Measurements from ENCODE around the gene CPE. TPM values are rescaled to one million over a fixed set of nuclear protein-coding genes. Genes with fewer than 3 reads are reported as not detected.
A peak's percentile ranks its signal among the peaks of the same experiment; 100 is the strongest.
"Not testable (repeated sequence)": the region's sequence is repeated elsewhere in the genome, so short reads cannot be mapped to it uniquely, and the experiment has no call there.

The CPE gene
- total RNA-seq, 3 donors from 2014 or later, result 106 to 129 (median 114) TPM

DNA sequence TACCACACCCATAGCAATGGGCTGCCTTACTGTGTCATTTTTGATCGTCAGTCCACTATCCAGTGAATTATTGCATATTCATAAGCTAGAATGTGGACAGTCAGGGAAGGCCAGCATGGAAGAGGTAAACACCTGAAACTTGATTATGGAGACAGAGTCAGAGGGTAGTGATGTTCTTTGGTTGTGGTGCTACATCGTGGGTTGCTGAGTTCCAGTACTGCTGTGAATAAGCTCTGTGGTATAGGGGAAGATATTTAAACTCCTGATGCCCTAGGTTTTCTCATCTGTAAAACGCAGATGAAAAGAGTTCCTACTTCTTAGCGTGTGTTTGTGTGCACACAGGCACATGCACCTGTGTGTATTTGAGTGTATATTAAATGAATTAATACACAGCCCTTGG is 69.9 kb downstream of the CPE start:
- no peaks in the 10 kb centered on the region for H3K9me3 ChIP-seq
- no peaks in the 10 kb centered on the region for H3K27me3 ChIP-seq
- no peak overlapping the region for H3K4me3 ChIP-seq
- TF ChIP-seq POLR2AphosphoS5 (IDR thresholded peaks at IDR 0.05) (no peak), POLR2A (IDR thresholded peaks at IDR 0.05) (no peak)
- TF ChIP-seq, protein P1, sequence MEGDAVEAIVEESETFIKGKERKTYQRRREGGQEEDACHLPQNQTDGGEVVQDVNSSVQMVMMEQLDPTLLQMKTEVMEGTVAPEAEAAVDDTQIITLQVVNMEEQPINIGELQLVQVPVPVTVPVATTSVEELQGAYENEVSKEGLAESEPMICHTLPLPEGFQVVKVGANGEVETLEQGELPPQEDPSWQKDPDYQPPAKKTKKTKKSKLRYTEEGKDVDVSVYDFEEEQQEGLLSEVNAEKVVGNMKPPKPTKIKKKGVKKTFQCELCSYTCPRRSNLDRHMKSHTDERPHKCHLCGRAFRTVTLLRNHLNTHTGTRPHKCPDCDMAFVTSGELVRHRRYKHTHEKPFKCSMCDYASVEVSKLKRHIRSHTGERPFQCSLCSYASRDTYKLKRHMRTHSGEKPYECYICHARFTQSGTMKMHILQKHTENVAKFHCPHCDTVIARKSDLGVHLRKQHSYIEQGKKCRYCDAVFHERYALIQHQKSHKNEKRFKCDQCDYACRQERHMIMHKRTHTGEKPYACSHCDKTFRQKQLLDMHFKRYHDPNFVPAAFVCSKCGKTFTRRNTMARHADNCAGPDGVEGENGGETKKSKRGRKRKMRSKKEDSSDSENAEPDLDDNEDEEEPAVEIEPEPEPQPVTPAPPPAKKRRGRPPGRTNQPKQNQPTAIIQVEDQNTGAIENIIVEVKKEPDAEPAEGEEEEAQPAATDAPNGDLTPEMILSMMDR (IDR thresholded peaks at IDR 0.05), result no peak
- no peaks in the 10 kb centered on the region for H3K4me1 ChIP-seq
- intact Hi-C loops (cut with DNase I; ENCODE audit: low total_unique reads), result no loop called here
- no peaks in the 10 kb centered on the region for H3K36me3 ChIP-seq
- DNase-seq (ENCODE audit: low spot score in 2 of 2), result no peak
- H3K27ac ChIP-seq, result no peak overlapping the region

DNA sequence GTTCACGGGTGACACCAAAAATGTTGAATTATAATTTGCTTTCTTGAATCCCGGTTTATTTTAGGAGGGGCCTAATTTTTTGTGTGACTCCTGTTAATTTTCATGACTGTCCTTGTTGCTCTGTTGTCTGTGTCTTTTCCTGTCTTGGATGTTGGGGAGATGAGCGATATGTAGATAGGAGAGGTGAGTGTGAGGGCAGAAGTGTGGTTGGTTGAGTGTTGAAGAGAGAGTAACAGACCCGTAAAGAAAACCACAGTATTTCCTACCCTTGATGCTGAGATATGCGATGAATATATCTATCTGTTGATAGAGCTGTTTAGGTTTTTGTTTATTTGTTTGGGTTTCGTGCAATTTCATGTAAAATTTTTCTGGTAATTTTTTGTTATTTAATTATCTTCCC is 70.5 kb downstream of the CPE start:
- Histone ChIP-seq H3K4me1 (no peaks in the 10 kb centered on the region), H3K9me3 (no peaks in the 10 kb centered on the region), H3K36me3 (no peaks in the 10 kb centered on the region), H3K4me3 (no peak overlapping the region), H3K27ac (no peak overlapping the region), H3K27me3 (no peaks in the 10 kb centered on the region)
- intact Hi-C loops (cut with DNase I; ENCODE audit: low total_unique reads), result no loop called here
- DNase-seq (ENCODE audit: low spot score in 2 of 2), result no peak
- TF ChIP-seq, protein P1 (IDR thresholded peaks at IDR 0.05), result no peak
- TF ChIP-seq POLR2A (IDR thresholded peaks at IDR 0.05) (no peak), POLR2AphosphoS5 (IDR thresholded peaks at IDR 0.05) (no peak)

DNA sequence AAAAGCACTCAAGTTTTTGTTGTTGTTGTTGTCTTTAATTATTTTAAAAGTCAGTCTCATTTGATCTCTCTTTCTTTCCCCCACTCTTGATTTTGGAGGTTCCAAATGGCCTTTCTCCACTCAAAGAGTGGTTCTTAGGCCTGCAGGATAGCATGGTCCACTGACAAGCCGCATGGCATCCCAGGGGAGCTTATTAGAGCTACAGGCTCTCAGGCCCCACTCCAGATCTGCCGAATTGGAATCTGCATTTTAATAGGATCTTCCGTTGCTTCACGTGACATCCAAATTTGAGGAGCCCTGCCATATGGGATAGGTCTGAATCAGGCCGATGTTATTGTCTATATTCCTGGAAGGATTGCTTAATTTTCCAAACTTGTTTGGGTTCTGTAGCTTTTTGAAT is 72.1 kb downstream of the CPE start:
- intact Hi-C loops (cut with DNase I; ENCODE audit: low total_unique reads), result no loop called here
- Histone ChIP-seq H3K4me3 (no peak overlapping the region), H3K27ac (no peak overlapping the region), H3K36me3 (no peaks in the 10 kb centered on the region), H3K9me3 (no peaks in the 10 kb centered on the region), H3K27me3 (no peaks in the 10 kb centered on the region), H3K4me1 (no peaks in the 10 kb centered on the region)
- DNase-seq (ENCODE audit: low spot score in 2 of 2), result no peak
- TF ChIP-seq POLR2A (IDR thresholded peaks at IDR 0.05) (no peak), POLR2AphosphoS5 (IDR thresholded peaks at IDR 0.05) (no peak)
- TF ChIP-seq, protein P1 (IDR thresholded peaks at IDR 0.05), result no peak

DNA sequence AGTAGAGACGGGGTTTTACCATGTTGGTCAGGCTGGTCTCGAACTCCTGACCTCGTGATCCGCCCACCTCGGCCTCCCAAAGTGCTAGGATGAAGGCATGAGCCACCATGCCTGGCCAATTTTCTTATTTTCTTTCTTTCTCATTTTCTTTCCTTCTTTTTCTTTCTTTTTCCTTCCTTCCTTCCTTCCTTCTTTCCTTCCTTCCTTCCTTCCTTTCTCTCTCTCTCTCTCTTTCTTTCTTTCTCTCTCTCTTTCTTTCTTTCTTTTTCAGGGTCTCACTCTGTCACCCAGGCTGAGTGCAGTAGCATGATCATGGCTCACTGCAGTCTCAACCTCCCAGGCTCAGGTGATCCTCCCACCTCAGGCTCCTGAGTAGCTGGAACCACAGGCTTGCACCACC is 74.3 kb downstream of the CPE start:
- intact Hi-C loops (cut with DNase I; ENCODE audit: low total_unique reads); H3K9me3 ChIP-seq; H3K27me3 ChIP-seq; DNase-seq (ENCODE audit: low spot score in 2 of 2); H3K4me3 ChIP-seq; H3K27ac ChIP-seq; H3K36me3 ChIP-seq; H3K4me1 ChIP-seq: not testable (repeated sequence)

DNA sequence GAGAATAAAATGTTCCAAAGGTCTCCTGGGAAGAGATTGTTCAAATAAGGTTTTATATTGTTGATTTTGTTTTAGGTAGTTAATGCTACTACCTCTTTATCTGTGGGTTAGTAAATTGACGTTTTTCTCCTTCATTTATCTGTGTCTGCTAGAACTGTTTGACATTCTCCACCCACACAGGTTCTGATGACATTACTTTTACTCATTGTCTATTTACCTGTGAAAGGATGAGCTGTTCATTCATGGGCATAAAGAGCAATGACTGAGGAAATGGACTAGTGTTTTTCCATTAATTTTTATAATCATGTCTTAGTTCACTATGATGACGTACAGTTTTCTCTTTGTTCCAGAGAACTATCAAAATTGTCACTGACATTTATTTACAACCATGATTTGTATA is 75.6 kb downstream of the CPE start:
- intact Hi-C loops (cut with DNase I; ENCODE audit: low total_unique reads), result no loop called here
- H3K27ac ChIP-seq, result no peak overlapping the region
- no peak overlapping the region for H3K4me3 ChIP-seq
- TF ChIP-seq, protein P1 (IDR thresholded peaks at IDR 0.05), result no peak
- TF ChIP-seq POLR2A (IDR thresholded peaks at IDR 0.05), result no peak
- no peak for TF ChIP-seq POLR2AphosphoS5 (IDR thresholded peaks at IDR 0.05)
- peaks cover 0 to 5% of the 10 kb centered on the region in 2 donors for H3K4me1 ChIP-seq
- no peaks in the 10 kb centered on the region for H3K27me3 ChIP-seq
- no peaks in the 10 kb centered on the region for H3K36me3 ChIP-seq
- DNase-seq (ENCODE audit: low spot score in 2 of 2), result no peak
- no peaks in the 10 kb centered on the region for H3K9me3 ChIP-seq

DNA sequence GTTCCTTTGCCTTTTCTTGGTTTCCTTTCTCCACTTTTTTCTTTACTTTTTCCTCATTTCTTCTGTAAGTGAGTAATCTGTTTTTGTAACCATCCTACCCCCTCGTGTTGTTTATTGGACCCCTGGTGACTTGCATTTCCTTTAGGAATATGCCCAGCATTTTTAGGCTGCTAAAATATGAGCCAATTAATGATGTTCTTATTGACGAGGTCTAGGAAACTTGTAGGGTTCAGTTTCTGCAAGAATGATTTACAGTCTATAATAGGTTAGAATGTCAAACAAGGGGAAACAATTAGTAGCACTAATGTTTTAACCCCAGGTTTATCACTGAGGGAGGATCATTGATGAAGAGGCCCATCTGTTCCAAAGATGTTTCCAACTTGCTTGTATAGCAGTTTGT is 79.0 kb downstream of the CPE start:
- no peaks in the 10 kb centered on the region for H3K9me3 ChIP-seq
- intact Hi-C loops (cut with DNase I; ENCODE audit: low total_unique reads), result no loop called here
- H3K27me3 ChIP-seq, result no peaks in the 10 kb centered on the region
- no peak overlapping the region for H3K4me3 ChIP-seq
- no peak for TF ChIP-seq POLR2A (IDR thresholded peaks at IDR 0.05)
- TF ChIP-seq, protein P1 (IDR thresholded peaks at IDR 0.05), result no peak
- no peak for TF ChIP-seq POLR2AphosphoS5 (IDR thresholded peaks at IDR 0.05)
- no peaks in the 10 kb centered on the region for H3K36me3 ChIP-seq
- no peak for DNase-seq (ENCODE audit: low spot score in 2 of 2)
- H3K4me1 ChIP-seq, result peaks cover 0 to 5% of the 10 kb centered on the region in 2 donors
- H3K27ac ChIP-seq, result peak overlapping the region in 1 of 2 donors; percentile 59
